Cardiac ventricle fibroblast (primary cell): ENCODE measurements around the gene FKBP11. TPM values are rescaled to one million over a fixed set of nuclear protein-coding genes. Genes with fewer than 3 reads are reported as not detected.

Source experiments
- total RNA-seq: library from RNA; depleted of rRNA; stranded (reverse); fragments of >200 nt; gene quantifications from 2 replicates; pipeline ENCODE4 v1.2.3, GENCODE V29; 2015

FKBP11 gene
- 69.3 and 74.1 TPM in 2 replicates for total RNA-seq

GRCh38 chr12:48925304-48926011, at the start of gene FKBP11:
FKBP11 (minus strand) TSS chr12:48925492; CDS start chr12:48925428, 64 bp downstream.

DNA sequence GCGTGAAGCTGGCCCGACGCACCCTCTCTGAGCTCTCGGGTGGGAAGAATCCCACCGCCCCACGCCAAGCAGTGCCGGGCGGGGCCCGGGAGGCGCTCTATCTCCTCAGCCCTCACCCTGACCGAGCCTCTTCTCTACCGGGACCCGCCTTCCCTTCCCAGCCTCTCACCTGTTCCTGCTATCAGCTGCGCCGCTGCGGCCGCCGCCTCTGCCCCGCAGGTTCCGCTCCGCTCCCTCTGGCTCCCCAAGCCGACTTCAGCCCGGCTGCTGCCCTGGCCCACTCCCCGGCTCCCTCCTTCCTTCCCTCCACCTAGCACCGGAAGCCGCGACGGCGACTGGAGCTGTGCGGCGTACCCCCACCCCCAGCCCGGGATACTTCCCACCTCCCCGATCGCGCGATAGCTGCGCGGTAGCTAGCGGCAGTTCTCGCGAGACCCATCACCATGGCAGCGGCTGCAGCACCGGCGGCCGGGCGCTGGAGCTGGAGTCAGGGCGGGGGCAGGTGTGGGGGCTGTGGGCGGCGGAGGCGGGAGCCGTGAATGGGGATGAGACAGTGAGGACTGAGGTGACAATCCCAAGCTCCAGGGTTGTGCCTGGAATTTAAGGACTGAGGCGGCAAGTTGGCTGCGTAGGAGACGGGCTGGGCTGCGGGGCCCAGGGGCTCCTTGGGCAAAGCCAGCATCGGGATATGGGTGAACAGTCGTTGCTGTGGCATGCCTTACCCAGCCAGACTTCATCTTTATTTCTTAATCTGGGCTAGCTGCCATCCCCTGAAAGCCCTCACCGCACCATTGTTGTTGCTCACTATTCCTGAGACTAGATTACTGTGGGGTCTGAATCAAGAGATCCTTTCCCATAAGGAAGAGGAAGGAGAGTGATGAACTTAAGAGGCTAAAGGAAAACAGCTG, 32.1 kb upstream of the FKBP11 start, which contains the start of gene ARF3:
TSS of gene ARF3 (minus strand) at position 347 of the 908 bp plus-strand sequence. CDS start 16,392 bp downstream, outside the sequence.

Other genes with a start within 250 kb of the FKBP11 start
- gene KANSL2, start 243.3 kb downstream of the FKBP11 start, total RNA-seq, result 36.8 and 45.0 TPM in 2 replicates
- 12.4 and 23.1 TPM in 2 replicates for gene CCNT1, start 208.8 kb downstream of the FKBP11 start, total RNA-seq
- 26.0 and 33.3 TPM in 2 replicates for gene ADCY6, start 136.4 kb downstream of the FKBP11 start, total RNA-seq
- gene CACNB3, start 107.0 kb downstream of the FKBP11 start, total RNA-seq, result 12.8 and 20.7 TPM in 2 replicates
- gene DDX23, start 73.3 kb downstream of the FKBP11 start, total RNA-seq, result 37.1 and 37.6 TPM in 2 replicates
- gene RND1, start 59.6 kb downstream of the FKBP11 start, total RNA-seq, result 0.39 TPM in 1 of 2 replicates, not detected in the other
- 45.7 and 82.1 TPM in 2 replicates for gene ARF3, start 32.0 kb upstream of the FKBP11 start, total RNA-seq
- 0.75 TPM in 1 of 2 replicates, not detected in the other for gene WNT10B, start 46.2 kb upstream of the FKBP11 start, total RNA-seq
- not detected in 2 replicates for gene WNT1, start 52.8 kb upstream of the FKBP11 start, total RNA-seq
- 0.05 TPM in 1 of 2 replicates, not detected in the other for gene DDN, start 73.9 kb upstream of the FKBP11 start, total RNA-seq
- 71.5 and 71.6 TPM in 2 replicates for gene PRKAG1, start 93.3 kb upstream of the FKBP11 start, total RNA-seq
- gene KMT2D, start 135.3 kb upstream of the FKBP11 start, total RNA-seq, result 41.7 and 57.0 TPM in 2 replicates
- gene RHEBL1, start 144.5 kb upstream of the FKBP11 start, total RNA-seq, result 0.20 TPM in 1 of 2 replicates, not detected in the other
- gene DHH, start 169.3 kb upstream of the FKBP11 start, total RNA-seq, result not detected in 2 replicates
- 18.1 and 23.3 TPM in 2 replicates for gene LMBR1L, start 185.4 kb upstream of the FKBP11 start, total RNA-seq
- 289 and 345 TPM in 2 replicates for gene TUBA1B, start 205.9 kb upstream of the FKBP11 start, total RNA-seq